Fibroblast of the aortic adventitia (primary cell): ENCODE measurements around the gene PARD6G. TPM values are rescaled to one million over a fixed set of nuclear protein-coding genes. Genes with fewer than 3 reads are reported as not detected.

Experiments
- DNase-seq: peaks from one replicate; pipeline ENCODE4 v3.0.0-alpha.2; 2010; ENCODE audit warnings: low read depth
- H3K4me3 ChIP-seq: 2 replicates; pipeline ENCODE4 v1.5.1; 2011; ENCODE audit warnings: low read depth, mild to moderate bottlenecking, control low read depth, low read length, moderate library complexity
- total RNA-seq: library from RNA; depleted of rRNA; stranded (reverse); fragments of >200 nt; gene quantifications from 2 replicates; pipeline ENCODE4 v1.2.3, GENCODE V29; 2012; ENCODE audit warnings: low replicate concordance
- TF ChIP-seq, protein P1 (sequence below): IDR thresholded peaks from 2 replicates; pipeline ENCODE4 v1.5.1; 2011; ENCODE audit warnings: mild to moderate bottlenecking, low read length, control low read depth, inconsistent platforms; ENCODE audit not compliant: insufficient read depth

Gene PARD6G
- total RNA-seq, 1 donor = 0.54 TPM

DNA sequence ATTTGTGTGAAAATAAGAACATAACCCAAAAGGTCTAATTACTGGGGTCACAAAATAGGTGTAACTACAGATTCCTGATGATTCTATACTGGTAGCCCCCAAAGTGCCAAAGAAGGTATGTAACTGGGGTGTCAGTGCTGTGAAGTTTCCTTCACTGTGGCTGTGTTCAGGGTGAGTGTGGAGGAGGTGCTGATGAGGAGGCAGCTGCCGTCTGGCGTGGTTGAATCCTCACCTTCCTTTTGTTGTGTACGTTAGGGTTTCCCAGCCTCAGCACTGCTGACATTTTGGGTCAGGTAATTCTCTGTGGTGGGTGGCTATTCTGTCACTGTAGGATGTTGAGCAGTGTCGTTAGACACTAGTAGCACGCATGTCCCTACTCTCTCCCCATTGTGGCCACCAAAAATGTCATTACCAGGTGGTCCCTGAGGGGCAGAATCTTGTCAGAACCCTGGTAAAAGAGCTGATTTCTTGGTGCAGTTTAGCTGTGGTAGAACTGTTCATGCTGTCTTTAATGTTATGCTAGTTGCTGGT is 106.8 kb downstream of the PARD6G start:
- DNase-seq = no peak
- H3K4me3 ChIP-seq = no peak overlapping the region
- TF ChIP-seq, protein P1, sequence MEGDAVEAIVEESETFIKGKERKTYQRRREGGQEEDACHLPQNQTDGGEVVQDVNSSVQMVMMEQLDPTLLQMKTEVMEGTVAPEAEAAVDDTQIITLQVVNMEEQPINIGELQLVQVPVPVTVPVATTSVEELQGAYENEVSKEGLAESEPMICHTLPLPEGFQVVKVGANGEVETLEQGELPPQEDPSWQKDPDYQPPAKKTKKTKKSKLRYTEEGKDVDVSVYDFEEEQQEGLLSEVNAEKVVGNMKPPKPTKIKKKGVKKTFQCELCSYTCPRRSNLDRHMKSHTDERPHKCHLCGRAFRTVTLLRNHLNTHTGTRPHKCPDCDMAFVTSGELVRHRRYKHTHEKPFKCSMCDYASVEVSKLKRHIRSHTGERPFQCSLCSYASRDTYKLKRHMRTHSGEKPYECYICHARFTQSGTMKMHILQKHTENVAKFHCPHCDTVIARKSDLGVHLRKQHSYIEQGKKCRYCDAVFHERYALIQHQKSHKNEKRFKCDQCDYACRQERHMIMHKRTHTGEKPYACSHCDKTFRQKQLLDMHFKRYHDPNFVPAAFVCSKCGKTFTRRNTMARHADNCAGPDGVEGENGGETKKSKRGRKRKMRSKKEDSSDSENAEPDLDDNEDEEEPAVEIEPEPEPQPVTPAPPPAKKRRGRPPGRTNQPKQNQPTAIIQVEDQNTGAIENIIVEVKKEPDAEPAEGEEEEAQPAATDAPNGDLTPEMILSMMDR = no peak

DNA sequence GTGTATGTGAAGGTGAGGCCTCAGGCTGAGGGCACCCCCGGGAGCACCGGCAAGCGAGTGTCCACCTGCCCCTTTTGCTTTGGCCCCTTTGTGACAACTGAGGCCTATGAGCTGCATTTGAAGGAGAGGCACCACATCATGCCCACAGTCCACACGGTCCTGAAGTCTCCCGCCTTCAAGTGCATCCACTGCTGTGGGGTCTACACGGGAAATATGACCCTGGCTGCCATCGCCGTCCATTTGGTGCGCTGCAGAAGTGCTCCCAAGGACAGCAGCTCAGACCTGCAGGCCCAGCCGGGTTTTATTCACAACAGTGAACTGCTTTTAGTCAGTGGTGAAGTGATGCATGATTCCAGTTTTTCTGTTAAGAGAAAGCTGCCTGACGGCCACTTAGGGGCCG is 109.3 kb downstream of the PARD6G start:
- no peak for DNase-seq
- TF ChIP-seq, protein P1 = no peak
- no peak overlapping the region for H3K4me3 ChIP-seq

DNA sequence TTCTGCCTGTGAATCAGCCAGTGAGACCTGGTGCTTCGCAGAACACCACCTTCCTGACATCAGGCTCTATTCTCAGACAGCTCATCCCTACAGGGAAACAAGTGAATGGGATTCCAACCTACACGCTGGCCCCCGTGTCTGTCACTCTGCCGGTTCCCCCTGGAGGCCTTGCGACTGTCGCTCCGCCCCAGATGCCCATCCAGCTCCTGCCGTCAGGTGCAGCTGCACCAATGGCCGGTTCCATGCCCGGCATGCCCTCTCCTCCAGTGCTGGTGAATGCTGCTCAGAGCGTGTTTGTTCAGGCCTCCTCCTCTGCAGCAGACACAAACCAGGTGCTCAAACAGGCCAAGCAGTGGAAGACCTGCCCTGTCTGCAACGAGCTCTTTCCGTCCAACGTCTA is 110.2 kb downstream of the PARD6G start:
- TF ChIP-seq, protein P1 = no peak
- no peak for DNase-seq
- H3K4me3 ChIP-seq = no peak overlapping the region

DNA sequence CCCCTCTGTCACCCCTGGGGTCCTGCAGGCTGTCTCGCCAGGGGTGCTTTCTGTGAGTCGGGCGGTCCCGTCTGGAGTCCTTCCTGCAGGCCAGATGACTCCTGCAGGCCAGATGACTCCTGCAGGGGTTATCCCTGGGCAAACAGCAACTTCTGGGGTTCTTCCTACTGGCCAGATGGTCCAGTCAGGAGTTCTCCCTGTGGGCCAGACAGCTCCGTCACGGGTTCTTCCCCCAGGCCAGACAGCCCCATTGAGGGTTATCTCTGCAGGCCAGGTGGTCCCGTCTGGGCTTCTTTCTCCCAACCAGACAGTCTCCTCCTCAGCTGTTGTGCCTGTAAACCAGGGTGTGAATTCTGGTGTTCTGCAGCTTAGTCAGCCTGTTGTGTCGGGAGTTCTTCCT is 110.6 kb downstream of the PARD6G start:
- DNase-seq = no peak
- TF ChIP-seq, protein P1 = no peak
- no peak overlapping the region for H3K4me3 ChIP-seq

DNA sequence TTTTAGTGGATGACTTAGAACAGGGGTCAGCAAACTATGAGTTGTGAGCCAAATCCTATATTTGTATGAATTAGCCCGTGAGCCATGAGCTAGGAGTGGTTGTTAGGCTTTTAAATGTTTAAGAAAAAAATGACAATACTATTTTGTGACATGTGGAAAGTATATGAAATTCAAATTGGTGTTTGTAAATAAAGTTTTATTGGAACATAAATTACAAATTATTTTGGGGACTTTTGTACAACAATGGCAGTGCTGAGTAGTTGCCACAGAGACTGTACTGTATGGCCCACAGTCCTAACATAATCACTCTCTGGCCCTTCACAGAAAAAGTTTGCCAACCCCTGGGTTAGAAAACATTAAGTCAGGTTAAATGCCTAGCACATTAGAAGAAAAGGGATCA is 112.2 kb downstream of the PARD6G start:
- no peak for DNase-seq
- H3K4me3 ChIP-seq = no peak overlapping the region
- TF ChIP-seq, protein P1 = no peak

DNA sequence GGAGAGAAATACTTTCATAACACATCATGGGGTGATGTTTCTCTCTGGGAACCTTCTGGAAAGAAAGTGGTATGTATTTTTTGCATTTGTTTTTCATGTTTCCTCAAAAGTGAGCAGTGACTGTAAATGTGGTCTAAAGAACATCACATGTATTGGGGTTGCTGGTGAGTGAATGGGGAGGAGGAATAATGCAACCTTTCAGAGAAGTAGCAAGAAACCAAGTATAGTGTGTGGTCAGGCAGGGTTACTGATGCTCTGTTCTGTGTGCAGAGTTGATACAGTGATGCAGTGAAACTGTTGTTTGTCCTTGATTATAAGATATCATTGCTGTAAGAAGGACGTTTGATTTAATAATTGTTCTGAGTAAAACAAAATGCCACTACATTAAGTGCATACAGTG is 114.2 kb downstream of the PARD6G start:
- DNase-seq = no peak
- TF ChIP-seq, protein P1 = no peak
- H3K4me3 ChIP-seq = no peak overlapping the region

DNA sequence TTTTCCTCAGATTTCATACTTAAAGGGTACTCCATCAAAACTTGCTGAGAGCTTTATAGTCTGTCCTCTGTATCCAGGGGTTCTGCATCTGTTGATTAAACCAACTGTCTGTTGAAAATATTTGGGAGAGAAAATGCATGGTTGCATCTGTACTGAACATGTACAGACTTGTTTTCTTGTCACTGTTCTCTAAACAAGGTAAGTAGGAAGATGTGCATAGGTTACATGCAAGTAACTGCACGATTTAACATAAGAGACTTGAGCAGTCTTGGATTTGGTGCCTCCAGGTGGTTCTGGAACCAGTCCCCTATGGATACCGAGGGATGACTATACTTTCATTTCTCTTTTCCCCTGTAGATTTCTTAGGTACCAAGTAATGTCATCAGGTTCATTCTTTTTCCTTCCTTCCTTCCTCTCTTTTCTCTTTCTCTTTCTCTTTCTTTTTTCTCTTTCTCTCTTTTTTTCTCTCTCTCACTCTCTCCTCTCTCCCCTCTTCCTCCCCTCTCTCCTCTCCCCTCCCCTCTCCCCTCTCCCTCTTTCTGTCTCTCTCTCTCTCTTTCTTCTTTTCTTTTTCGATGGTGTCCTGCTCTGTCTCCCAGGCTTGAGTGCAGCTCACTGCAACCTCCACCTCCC is 115.0 kb downstream of the PARD6G start:
- no peak for DNase-seq
- TF ChIP-seq, protein P1 = no peak
- H3K4me3 ChIP-seq = no peak overlapping the region
